CD4-positive, CD25-positive, alpha-beta regulatory T cell (primary cell): Measurements from ENCODE around the gene STARD10. TPM values are rescaled to one million over a fixed set of nuclear protein-coding genes. Genes with fewer than 3 reads are reported as not detected.
A peak's percentile ranks its signal among the peaks of the same experiment; 100 is the strongest.
"Not testable (repeated sequence)": the region's sequence is repeated elsewhere in the genome, so short reads cannot be mapped to it uniquely, and the experiment has no call there.

ENCODE experiments used
- ATAC-seq, 2 donors: fragments of 150-1000 bp; cut with Tn5 transposase; one replicate each; pipeline ENCODE4 v1.10.0; 2021; ENCODE audit warnings: low read depth in 2 of 2, moderate number of reproducible peaks in 2 of 2, moderate library complexity in 1 of 2
- DNase-seq, 3 donors: peaks; one replicate each; pipeline versions ENCODE4 v3.0.0 to v3.0.0-alpha.2; 2012 to 2022; ENCODE audit warnings: mixed read lengths in 1 of 3
- H3K27ac ChIP-seq: one replicate; pipeline ENCODE4 v1.7.0; 2013; ENCODE audit warnings: mild to moderate bottlenecking, low read length; ENCODE audit not compliant: insufficient read depth, poor library complexity, severe bottlenecking
- H3K27me3 ChIP-seq: one replicate; pipeline ENCODE4 v1.7.0; 2013; ENCODE audit warnings: low read length; ENCODE audit not compliant: control insufficient read depth, insufficient read depth
- H3K36me3 ChIP-seq: one replicate; pipeline ENCODE4 v1.7.0; 2013; ENCODE audit warnings: mild to moderate bottlenecking, low read length, moderate library complexity; ENCODE audit not compliant: control insufficient read depth, insufficient read depth
- H3K4me1 ChIP-seq: 2 replicates; pipeline ENCODE4 v1.7.0; 2013; ENCODE audit warnings: mild to moderate bottlenecking, low read length; ENCODE audit not compliant: insufficient read depth, control insufficient read depth, poor library complexity, severe bottlenecking
- H3K4me3 ChIP-seq: one replicate; pipeline ENCODE4 v1.7.0; 2013; ENCODE audit warnings: low read depth, mild to moderate bottlenecking, low read length, moderate library complexity
- H3K9me3 ChIP-seq, 2 experiments: 1 replicate in 1 of 2; 2 replicates in 1 of 2; pipeline ENCODE4 v1.7.0; 2013; ENCODE audit warnings: low read length in 2 of 2, mild to moderate bottlenecking in 1 of 2, moderate library complexity in 1 of 2; ENCODE audit not compliant: control insufficient read depth in 2 of 2
- H3K27ac Mint-ChIP-seq, 3 donors: one replicate each; pipeline ENCODE4 v1.8.0; 2020 to 2022; ENCODE audit warnings: mild to moderate bottlenecking in 3 of 3, mixed read lengths in 3 of 3, moderate library complexity in 2 of 3
- H3K27me3 Mint-ChIP-seq: one replicate; pipeline ENCODE4 v1.8.0; 2022; ENCODE audit warnings: mild to moderate bottlenecking, mixed read lengths
- H3K36me3 Mint-ChIP-seq: one replicate; pipeline ENCODE4 v1.8.0; 2020; ENCODE audit warnings: mixed read lengths
- H3K4me1 Mint-ChIP-seq, 4 donors: one replicate each; pipeline ENCODE4 v1.8.0; 2020 to 2022; ENCODE audit warnings: mixed read lengths in 4 of 4, mild to moderate bottlenecking in 1 of 4
- H3K4me3 Mint-ChIP-seq, 4 donors: one replicate each; pipeline ENCODE4 v1.8.0; 2020 to 2022; ENCODE audit warnings: mild to moderate bottlenecking in 4 of 4, mixed read lengths in 4 of 4, moderate library complexity in 3 of 4
- H3K9me3 Mint-ChIP-seq, 7 donors: one replicate each; pipeline ENCODE4 v1.8.0; 2020 to 2022; ENCODE audit warnings: mixed read lengths in 7 of 7, mild to moderate bottlenecking in 3 of 7, moderate library complexity in 2 of 7
- polyA plus RNA-seq, 4 donors: library from polyadenylated mRNA; unstranded; fragments of 300-500 nt; fragmentation: Illumina TruSeq; gene quantifications; one replicate each; pipeline ENCODE4 v1.2.3, GENCODE V29; 2021
- total RNA-seq: library from RNA; stranded (reverse); gene quantifications from one replicate; pipeline ENCODE4 v1.2.3, GENCODE V29; 2022

Gene STARD10
- total and polyA plus RNA-seq, 5 donors from 2014 or later = 11.2 to 16.8 (median 13.9) TPM

GRCh38 chr11:72808331-72808798, 14.5 kb upstream of the STARD10 start:
- no peak for ATAC-seq
- peaks cover 0 to 26% (median 21%) of the 10 kb centered on the region in 4 donors for H3K4me1 Mint-ChIP-seq
- peaks cover 11% of the 10 kb centered on the region for H3K4me1 ChIP-seq

GRCh38 chr11:72807792-72808191, 13.9 kb upstream of the STARD10 start:
- Mint-ChIP-seq H3K36me3 (peaks cover 12% of the 10 kb centered on the region), H3K4me1 (peaks cover 0 to 20% (median 15%) of the 10 kb centered on the region in 4 donors), H3K9me3 (no peaks in the 10 kb centered on the region), H3K27me3 (no peaks in the 10 kb centered on the region), H3K27ac (no peak overlapping the region), H3K4me3 (no peak overlapping the region)
- Histone ChIP-seq H3K27me3 (no peaks in the 10 kb centered on the region), H3K36me3 (peaks cover 4% of the 10 kb centered on the region), H3K27ac (no peak overlapping the region), H3K4me1 (peaks cover 5% of the 10 kb centered on the region), H3K4me3 (no peak overlapping the region), H3K9me3 (no peaks in the 10 kb centered on the region)
- DNase-seq = no peak
- ATAC-seq = no peak

More at GRCh38 chr11:72808331-72808798, 14.5 kb upstream of the STARD10 start:
- no peak overlapping the region for H3K27ac ChIP-seq
- H3K27ac Mint-ChIP-seq = no peak overlapping the region
- H3K9me3 ChIP-seq = no peaks in the 10 kb centered on the region
- H3K27me3 Mint-ChIP-seq = peaks cover 2% of the 10 kb centered on the region
- peaks cover 12% of the 10 kb centered on the region for H3K36me3 Mint-ChIP-seq
- DNase-seq = no peak
- no peaks in the 10 kb centered on the region for H3K9me3 Mint-ChIP-seq
- H3K36me3 ChIP-seq = peaks cover 4% of the 10 kb centered on the region
- peak overlapping the region in 1 of 4 donors; percentile 66 for H3K4me3 Mint-ChIP-seq
- H3K4me3 ChIP-seq = no peak overlapping the region
- no peaks in the 10 kb centered on the region for H3K27me3 ChIP-seq

- DNase-seq (no peak), ATAC-seq (no peak)
- H3K4me1 ChIP-seq = no peaks in the 10 kb centered on the region
- no peak overlapping the region for H3K27ac Mint-ChIP-seq
- H3K9me3 Mint-ChIP-seq = no peaks in the 10 kb centered on the region
- H3K9me3 ChIP-seq = no peaks in the 10 kb centered on the region
- H3K27ac ChIP-seq = no peak overlapping the region
- H3K27me3 Mint-ChIP-seq = no peaks in the 10 kb centered on the region
- peaks cover 4% of the 10 kb centered on the region for H3K36me3 ChIP-seq
- H3K27me3 ChIP-seq = no peaks in the 10 kb centered on the region
- H3K4me3 ChIP-seq = no peak overlapping the region
- H3K4me1 Mint-ChIP-seq = peaks cover 0 to 14% (median 11%) of the 10 kb centered on the region in 4 donors
- H3K4me3 Mint-ChIP-seq = no peak overlapping the region
- peaks cover 12% of the 10 kb centered on the region for H3K36me3 Mint-ChIP-seq
Measured at GRCh38 chr11:72807021-72807693, 13.3 kb upstream of the STARD10 start.

GRCh38 chr11:72806378-72806777, 12.5 kb upstream of the STARD10 start:
- ATAC-seq, H3K4me1 ChIP-seq, H3K9me3 ChIP-seq, H3K27ac ChIP-seq, H3K27ac Mint-ChIP-seq, H3K4me3 Mint-ChIP-seq, H3K27me3 Mint-ChIP-seq, H3K36me3 ChIP-seq, H3K27me3 ChIP-seq, H3K4me3 ChIP-seq, H3K9me3 Mint-ChIP-seq, DNase-seq: not testable (repeated sequence)
- Mint-ChIP-seq H3K36me3 (peaks cover 12% of the 10 kb centered on the region), H3K4me1 (peaks cover 0 to 13% (median 6%) of the 10 kb centered on the region in 4 donors)

GRCh38 chr11:72805216-72805615, 11.4 kb upstream of the STARD10 start:
- ATAC-seq (no peak), DNase-seq (no peak)
- H3K4me3 ChIP-seq = no peak overlapping the region
- no peaks in the 10 kb centered on the region for H3K4me1 ChIP-seq
- Mint-ChIP-seq H3K27ac (no peak overlapping the region), H3K4me1 (peaks cover 0 to 6% (median 2%) of the 10 kb centered on the region in 4 donors), H3K4me3 (no peak overlapping the region), H3K9me3 (no peaks in the 10 kb centered on the region), H3K36me3 (peaks cover 7% of the 10 kb centered on the region), H3K27me3 (no peaks in the 10 kb centered on the region)
- no peaks in the 10 kb centered on the region for H3K27me3 ChIP-seq
- no peak overlapping the region for H3K27ac ChIP-seq
- H3K36me3 ChIP-seq = peaks cover 4% of the 10 kb centered on the region
- no peaks in the 10 kb centered on the region for H3K9me3 ChIP-seq

- Histone ChIP-seq H3K4me3 (no peak overlapping the region), H3K27ac (no peak overlapping the region), H3K9me3 (no peaks in the 10 kb centered on the region), H3K36me3 (no peaks in the 10 kb centered on the region), H3K27me3 (no peaks in the 10 kb centered on the region), H3K4me1 (no peaks in the 10 kb centered on the region)
- Mint-ChIP-seq H3K4me3 (no peak overlapping the region), H3K27me3 (no peaks in the 10 kb centered on the region), H3K36me3 (no peaks in the 10 kb centered on the region), H3K4me1 (peaks cover 0 to 5% (median under 1%) of the 10 kb centered on the region in 4 donors), H3K27ac (no peak overlapping the region), H3K9me3 (no peaks in the 10 kb centered on the region)
- no peak for ATAC-seq
- DNase-seq = no peak
Measured at GRCh38 chr11:72802822-72803221, 9.0 kb upstream of the STARD10 start.

GRCh38 chr11:72799441-72799840, 5.6 kb upstream of the STARD10 start:
- Mint-ChIP-seq H3K4me1 (peaks cover 0 to 5% (median 4%) of the 10 kb centered on the region in 4 donors), H3K27me3 (no peaks in the 10 kb centered on the region), H3K36me3 (no peaks in the 10 kb centered on the region), H3K9me3 (no peaks in the 10 kb centered on the region), H3K27ac (peak overlapping the region in 1 of 3 donors; percentile 33), H3K4me3 (no peak overlapping the region)
- ATAC-seq (no peak), DNase-seq (no peak)
- H3K4me1 ChIP-seq = peaks cover 3% of the 10 kb centered on the region
- H3K27me3 ChIP-seq = no peaks in the 10 kb centered on the region
- no peaks in the 10 kb centered on the region for H3K9me3 ChIP-seq
- no peaks in the 10 kb centered on the region for H3K36me3 ChIP-seq
- H3K27ac ChIP-seq = no peak overlapping the region
- H3K4me3 ChIP-seq = no peak overlapping the region

GRCh38 chr11:72798361-72798760, 4.5 kb upstream of the STARD10 start:
- H3K27ac Mint-ChIP-seq = no peak overlapping the region
- no peak overlapping the region for H3K27ac ChIP-seq
- H3K4me1 ChIP-seq = peaks cover 10% of the 10 kb centered on the region
- ATAC-seq (no peak), DNase-seq (no peak)
- H3K4me3 ChIP-seq = no peak overlapping the region
- H3K4me1 Mint-ChIP-seq = peaks cover 9 to 13% (median 9%) of the 10 kb centered on the region in 4 donors
- H3K9me3 Mint-ChIP-seq = no peaks in the 10 kb centered on the region
- H3K27me3 Mint-ChIP-seq = no peaks in the 10 kb centered on the region
- peak overlapping the region in 1 of 4 donors; percentile 76 for H3K4me3 Mint-ChIP-seq
- no peaks in the 10 kb centered on the region for H3K36me3 Mint-ChIP-seq
- H3K36me3 ChIP-seq = no peaks in the 10 kb centered on the region
- no peaks in the 10 kb centered on the region for H3K27me3 ChIP-seq
- H3K9me3 ChIP-seq = no peaks in the 10 kb centered on the region
